Lower lobe of right lung (tissue), 2 donors: ENCODE measurements around the gene MRPL10. TPM values are rescaled to one million over a fixed set of nuclear protein-coding genes. Genes with fewer than 3 reads are reported as not detected.

ENCODE experiments used
- ATAC-seq, 2 donors: fragments of 200-7000 bp; cut with Tn5 transposase; one replicate each; pipeline ENCODE4 v1.9.1; 2020 to 2022; ENCODE audit warnings: mild to moderate bottlenecking in 2 of 2, moderate library complexity in 2 of 2
- DNase-seq: peaks from one replicate; pipeline ENCODE4 v3.0.0-alpha.2; 2020
- H3K27ac ChIP-seq: fragments of 200-600 bp; one replicate; pipeline ENCODE4 v1.8.0; 2022
- H3K27me3 ChIP-seq: fragments of 200-600 bp; one replicate; pipeline ENCODE4 v1.8.0; 2022; ENCODE audit warnings: low read depth
- H3K36me3 ChIP-seq: fragments of 200-600 bp; one replicate; pipeline ENCODE4 v1.8.0; 2022; ENCODE audit warnings: mild to moderate bottlenecking
- H3K4me1 ChIP-seq: fragments of 200-600 bp; one replicate; pipeline ENCODE4 v1.8.0; 2022
- H3K4me3 ChIP-seq: fragments of 200-600 bp; one replicate; pipeline ENCODE4 v1.8.0; 2022; ENCODE audit warnings: mild to moderate bottlenecking
- H3K9me3 ChIP-seq: fragments of 200-600 bp; one replicate; pipeline ENCODE4 v1.8.0; 2022
- intact Hi-C: fragments of 100-400 bp; cut with DNase I; formaldehyde crosslinking; loops from one replicate; pipeline ENCODE4 v1.11.0; 2022
- total RNA-seq: library from RNA; stranded (reverse); fragmentation: NEBNext Ultra II Directional; extraction: Animal tissue kit (Norgen Biotek cat#: 25700); gene quantifications from one replicate; pipeline ENCODE4 v1.2.1, GENCODE V29; 2021
- TF ChIP-seq, protein P1 (sequence below): fragments of 200-600 bp; IDR thresholded peaks from one replicate; pipeline ENCODE4 v1.8.0; 2022; ENCODE audit warnings: antibody characterized with exemption, mild to moderate bottlenecking
- donor health status: DM: no; HTN: yes; CAD: no; lungs with severe emphysema.

Gene MRPL10
- total RNA-seq, 1 donor from 2014 or later, result 33.2 TPM

DNA sequence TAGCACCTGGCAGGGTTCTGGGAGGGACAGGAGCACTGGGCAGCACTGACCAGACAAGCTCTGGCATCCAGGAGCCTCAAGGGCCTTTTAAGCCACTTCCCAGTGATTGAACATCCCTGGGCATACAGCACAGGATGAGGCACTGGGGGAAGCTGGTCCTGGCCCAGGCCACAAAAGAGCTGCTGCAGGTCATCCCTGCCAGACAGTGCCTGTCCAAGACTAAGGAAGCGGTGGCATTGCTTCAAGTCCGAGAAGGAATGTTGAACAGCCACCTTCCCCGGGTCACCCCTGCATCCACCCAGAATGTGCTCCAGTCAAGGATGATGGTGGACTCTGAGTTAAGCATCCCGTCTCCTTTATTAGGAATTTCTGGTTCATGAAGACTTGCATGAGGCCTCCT is 8.6 kb downstream of the MRPL10 start:
- TF ChIP-seq, protein P1, sequence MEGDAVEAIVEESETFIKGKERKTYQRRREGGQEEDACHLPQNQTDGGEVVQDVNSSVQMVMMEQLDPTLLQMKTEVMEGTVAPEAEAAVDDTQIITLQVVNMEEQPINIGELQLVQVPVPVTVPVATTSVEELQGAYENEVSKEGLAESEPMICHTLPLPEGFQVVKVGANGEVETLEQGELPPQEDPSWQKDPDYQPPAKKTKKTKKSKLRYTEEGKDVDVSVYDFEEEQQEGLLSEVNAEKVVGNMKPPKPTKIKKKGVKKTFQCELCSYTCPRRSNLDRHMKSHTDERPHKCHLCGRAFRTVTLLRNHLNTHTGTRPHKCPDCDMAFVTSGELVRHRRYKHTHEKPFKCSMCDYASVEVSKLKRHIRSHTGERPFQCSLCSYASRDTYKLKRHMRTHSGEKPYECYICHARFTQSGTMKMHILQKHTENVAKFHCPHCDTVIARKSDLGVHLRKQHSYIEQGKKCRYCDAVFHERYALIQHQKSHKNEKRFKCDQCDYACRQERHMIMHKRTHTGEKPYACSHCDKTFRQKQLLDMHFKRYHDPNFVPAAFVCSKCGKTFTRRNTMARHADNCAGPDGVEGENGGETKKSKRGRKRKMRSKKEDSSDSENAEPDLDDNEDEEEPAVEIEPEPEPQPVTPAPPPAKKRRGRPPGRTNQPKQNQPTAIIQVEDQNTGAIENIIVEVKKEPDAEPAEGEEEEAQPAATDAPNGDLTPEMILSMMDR, result no peak
- ATAC-seq (no peak), DNase-seq (no peak)
- no peak overlapping the region for H3K4me3 ChIP-seq
- H3K4me1 ChIP-seq, result peaks cover 31% of the 10 kb centered on the region
- intact Hi-C loops, result no loop called here
- H3K27me3 ChIP-seq, result no peaks in the 10 kb centered on the region
- H3K27ac ChIP-seq, result no peak overlapping the region
- no peaks in the 10 kb centered on the region for H3K9me3 ChIP-seq
- peaks cover 62% of the 10 kb centered on the region for H3K36me3 ChIP-seq

DNA sequence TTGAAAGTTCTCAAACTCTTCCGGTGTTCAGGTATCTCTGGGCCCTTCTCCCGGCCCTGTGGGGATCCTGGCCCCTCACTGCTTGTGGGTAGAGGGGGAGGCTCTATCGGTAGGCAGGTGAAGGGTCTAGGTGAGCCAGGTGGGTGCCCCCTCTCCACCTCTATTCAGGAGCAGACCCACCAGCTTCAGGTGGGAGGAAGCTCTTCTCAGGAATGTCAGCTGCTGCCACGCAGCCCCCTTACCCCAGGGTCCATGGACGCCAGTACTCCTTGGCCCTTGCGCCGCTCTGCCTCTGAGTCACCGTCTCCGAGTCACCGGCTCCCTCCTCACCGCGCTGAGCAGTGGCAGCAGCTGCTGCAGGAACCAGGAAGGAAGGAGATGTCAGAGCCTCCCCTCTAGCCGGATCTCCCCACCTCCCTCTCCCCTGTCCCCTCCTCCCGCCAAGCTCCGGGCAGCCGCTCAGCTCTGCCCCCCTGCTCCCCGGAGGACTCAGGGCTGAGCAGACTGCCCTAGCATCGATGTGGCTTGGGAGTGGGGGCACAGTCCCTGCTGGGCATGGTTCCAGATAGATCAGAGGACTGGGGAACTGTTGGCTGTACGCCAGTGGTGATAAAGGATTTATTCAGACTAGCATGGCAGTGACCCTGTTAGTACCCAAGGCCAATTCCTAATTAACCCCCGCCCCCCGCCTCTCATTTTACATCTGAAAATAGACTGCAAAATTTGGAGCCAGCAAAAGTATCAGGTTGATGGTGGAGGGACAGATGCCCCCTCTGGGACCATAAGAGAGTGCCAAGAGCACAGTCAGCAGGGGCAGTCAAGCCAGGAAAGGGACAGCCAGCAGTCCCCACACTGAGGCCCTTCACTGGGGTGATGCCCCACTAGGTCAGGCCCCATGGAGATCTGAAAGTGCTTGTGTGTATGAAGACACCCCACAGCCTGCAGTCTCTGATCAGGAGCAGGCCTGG is 9.6 kb downstream of the MRPL10 start, which contains the start of gene OSBPL7:
OSBPL7 (minus strand) TSS at position 371 of the 968 bp plus-strand sequence. CDS start 1,516 bp downstream, outside the sequence.
- Histone ChIP-seq H3K4me1 (peaks cover 31% of the 10 kb centered on the region), H3K27me3 (no peaks in the 10 kb centered on the region), H3K36me3 (peaks cover 62% of the 10 kb centered on the region), H3K4me3 (peak within 1 kb of the TSS; percentile 65), H3K9me3 (no peaks in the 10 kb centered on the region), H3K27ac (peak within 1 kb of the TSS; percentile 62)
- TF ChIP-seq, protein P1, result no peak
- intact Hi-C loops, result no loop called here
- DNase-seq, result peak; percentile 79
- peak; percentile 88 for ATAC-seq

DNA sequence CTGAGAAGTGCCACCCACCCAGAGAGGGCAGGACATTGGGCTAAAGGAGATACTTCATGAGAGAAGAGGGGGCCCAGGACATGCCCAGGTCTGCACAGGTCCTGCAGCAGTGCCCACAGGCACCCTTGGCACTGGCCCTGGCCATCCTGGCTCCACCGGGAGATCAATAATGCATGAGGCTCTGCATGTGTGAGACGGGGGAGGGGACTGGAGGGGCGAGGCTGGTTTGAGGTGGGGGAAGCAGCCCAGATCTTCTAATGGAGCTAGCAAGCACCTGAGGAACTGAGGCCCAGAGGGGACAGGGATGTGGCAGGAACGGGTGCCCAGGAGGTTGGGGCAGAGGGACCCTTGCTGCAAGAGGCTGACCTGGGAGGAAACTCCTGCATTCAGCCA is 10.3 kb downstream of the MRPL10 start:
- Histone ChIP-seq H3K36me3 (peaks cover 62% of the 10 kb centered on the region), H3K27ac (peak overlapping the region; percentile 62), H3K4me1 (peaks cover 31% of the 10 kb centered on the region), H3K9me3 (no peaks in the 10 kb centered on the region), H3K27me3 (no peaks in the 10 kb centered on the region), H3K4me3 (peak overlapping the region; percentile 65)
- intact Hi-C loops, result no loop called here
- no peak for DNase-seq
- TF ChIP-seq, protein P1, result no peak
- ATAC-seq, result peak in 1 of 2 donors; percentile 1

DNA sequence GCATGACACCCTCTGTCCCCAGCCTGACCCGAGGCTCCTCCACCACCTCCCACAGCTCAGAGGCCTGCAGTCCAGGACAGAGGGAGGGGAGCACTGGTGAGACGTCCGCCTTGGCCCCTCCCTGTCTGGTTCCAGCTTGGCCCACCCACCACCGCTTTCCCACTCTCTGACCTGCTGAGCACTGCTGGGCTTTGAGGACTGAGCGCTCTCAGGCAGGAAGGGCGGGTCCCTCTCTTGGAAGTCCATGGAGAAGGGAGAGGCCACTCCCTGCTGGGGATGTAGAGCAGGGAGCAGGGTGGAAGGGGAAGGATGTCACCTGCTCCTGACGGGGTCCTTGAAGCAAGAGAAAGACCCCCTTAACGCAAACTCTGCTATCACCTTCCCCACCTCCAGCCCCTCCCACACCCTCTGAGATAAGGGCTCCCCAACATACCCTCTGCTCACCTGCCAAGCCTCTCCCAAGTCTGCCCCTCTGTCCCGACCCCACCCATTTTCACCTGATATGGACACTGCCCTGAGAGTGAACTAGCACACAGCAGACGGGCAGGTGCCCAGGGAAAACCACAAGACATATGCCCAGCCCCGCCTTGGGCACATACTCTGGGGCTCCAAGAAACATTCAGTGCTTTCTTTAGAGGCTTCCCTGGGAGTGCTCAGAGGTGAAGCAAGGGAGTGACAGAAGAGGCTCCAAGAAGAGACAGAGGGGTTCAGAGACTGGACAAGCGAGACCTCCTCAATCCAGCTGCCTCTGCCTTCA is 11.1 kb downstream of the MRPL10 start:
- H3K27ac ChIP-seq, result peak overlapping the region; percentile 62
- DNase-seq (peak; percentile 51), ATAC-seq (peak; percentile 53 to 66)
- H3K36me3 ChIP-seq, result peaks cover 63% of the 10 kb centered on the region
- TF ChIP-seq, protein P1, result no peak
- H3K9me3 ChIP-seq, result no peaks in the 10 kb centered on the region
- H3K27me3 ChIP-seq, result no peaks in the 10 kb centered on the region
- H3K4me1 ChIP-seq, result peaks cover 31% of the 10 kb centered on the region
- peak overlapping the region; percentile 65 for H3K4me3 ChIP-seq
- intact Hi-C loops, result no loop called here

DNA sequence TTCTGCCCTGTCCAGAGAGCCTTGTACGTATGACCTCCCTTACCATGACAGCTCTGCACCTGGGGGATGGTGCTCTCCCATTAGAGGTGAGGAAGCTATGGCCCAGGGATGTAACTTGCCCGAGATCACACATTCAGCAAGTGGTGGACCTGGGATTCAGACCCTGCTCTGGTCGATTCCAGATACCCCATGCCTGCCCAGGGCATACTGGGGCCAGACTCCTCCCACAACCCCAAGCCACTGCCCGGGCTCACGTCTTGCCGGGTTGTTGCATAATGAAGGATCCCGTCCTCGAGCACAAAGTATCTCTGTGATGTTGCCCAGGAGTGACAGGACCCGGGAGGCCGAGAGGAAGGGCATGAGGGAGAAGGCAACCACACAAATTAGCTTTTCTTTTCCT is 11.9 kb downstream of the MRPL10 start:
- TF ChIP-seq, protein P1, result no peak
- no peaks in the 10 kb centered on the region for H3K27me3 ChIP-seq
- intact Hi-C loops, result no loop called here
- H3K4me3 ChIP-seq, result no peak overlapping the region
- H3K27ac ChIP-seq, result no peak overlapping the region
- DNase-seq, result peak; percentile 28
- H3K9me3 ChIP-seq, result no peaks in the 10 kb centered on the region
- H3K36me3 ChIP-seq, result peaks cover 64% of the 10 kb centered on the region
- H3K4me1 ChIP-seq, result peaks cover 31% of the 10 kb centered on the region
- ATAC-seq, result no peak
